Large intestine (tissue), 3 donors: ENCODE results near the gene CCL23. TPM values are rescaled to one million over a fixed set of nuclear protein-coding genes. Genes with fewer than 3 reads are reported as not detected.
A peak's percentile ranks its signal among the peaks of the same experiment; 100 is the strongest.
"Not testable (repeated sequence)": the region's sequence is repeated elsewhere in the genome, so short reads cannot be mapped to it uniquely, and the experiment has no call there.

ENCODE experiments used
- DNase-seq, 2 donors: peaks; one replicate each; pipeline versions ENCODE4 v3.0.0 to v3.0.0-alpha.2; 2013
- H3K27ac ChIP-seq: one replicate; pipeline ENCODE4 v1.5.1; 2013; ENCODE audit warnings: low read length
- H3K27me3 ChIP-seq: 2 replicates; pipeline ENCODE4 v1.6.1; 2013; ENCODE audit warnings: low read length; ENCODE audit not compliant: control insufficient read depth, insufficient read depth
- H3K36me3 ChIP-seq: 2 replicates; pipeline ENCODE4 v1.6.1; 2013; ENCODE audit warnings: low read length; ENCODE audit not compliant: control insufficient read depth, insufficient read depth
- H3K4me1 ChIP-seq: one replicate; pipeline ENCODE4 v1.6.1; 2013; ENCODE audit warnings: low read length; ENCODE audit not compliant: control insufficient read depth, insufficient read depth
- H3K4me3 ChIP-seq: one replicate; pipeline ENCODE4 v1.5.1; 2013; ENCODE audit warnings: low read length
- H3K9me3 ChIP-seq: one replicate; pipeline ENCODE4 v1.6.1; 2013; ENCODE audit warnings: mild to moderate bottlenecking, low read depth, low read length, moderate library complexity; ENCODE audit not compliant: control insufficient read depth
- WGBS: methylation state at CpG from one replicate; pipeline ENCODE4 v1.1.5; 2013; ENCODE audit warnings: low lambda C conversion rate; ENCODE audit not compliant: insufficient coverage; 5-methylcytosine and 5-hydroxymethylcytosine counted together
- polyA plus RNA-seq: library from polyadenylated mRNA; unstranded; fragments of 120-200 nt; gene quantifications from one replicate; pipeline ENCODE4 v1.2.1, GENCODE V29; 2013

Gene CCL23
- polyA plus RNA-seq, 1 donor: 1.2 TPM

DNA sequence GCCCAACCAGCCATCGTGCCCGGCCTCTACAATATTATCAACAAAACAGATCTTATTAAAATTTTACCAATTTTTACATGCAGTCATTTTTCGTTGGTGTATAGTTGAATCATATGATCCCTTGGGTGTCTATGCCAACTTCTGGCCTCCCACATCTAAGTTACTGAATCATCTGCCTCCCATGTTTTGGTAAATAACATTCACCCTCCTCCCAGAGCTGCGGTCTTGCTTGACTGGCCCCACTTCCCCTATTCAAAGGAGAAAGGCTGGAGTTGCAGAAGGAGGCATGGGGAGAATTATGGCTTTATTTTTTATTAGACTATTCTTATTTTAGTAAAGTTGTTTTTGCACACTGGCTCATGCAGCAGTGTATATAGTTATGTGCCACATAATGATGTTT lies 18.5 kb upstream of the CCL23 start:
- H3K27me3 ChIP-seq: no peaks in the 10 kb centered on the region
- DNase-seq: no peak
- no peak overlapping the region for H3K4me3 ChIP-seq
- H3K36me3 ChIP-seq: no peaks in the 10 kb centered on the region
- WGBS: no CpG with 5 or more reads among the region's 4 CpGs
- H3K9me3 ChIP-seq: no peaks in the 10 kb centered on the region
- H3K4me1 ChIP-seq: peaks cover 4% of the 10 kb centered on the region
- H3K27ac ChIP-seq: no peak overlapping the region

DNA sequence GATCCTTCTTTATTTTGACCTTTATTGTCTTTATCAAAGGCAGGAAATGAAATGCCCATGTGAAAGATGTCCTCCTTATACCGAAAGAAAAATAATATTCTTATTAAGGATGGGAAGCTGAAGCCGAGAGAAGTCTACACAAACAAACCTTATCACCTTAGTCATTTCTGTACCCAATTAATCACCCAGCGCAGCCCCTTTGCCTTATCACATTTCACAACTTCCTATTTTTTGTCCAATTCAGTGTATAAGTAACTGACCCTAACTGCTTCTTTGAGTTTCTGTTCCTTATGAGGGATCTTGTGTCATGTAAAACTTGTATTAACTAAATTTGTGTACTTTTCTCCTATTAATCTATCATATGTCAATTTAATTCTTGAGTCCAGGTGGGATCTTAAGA lies 16.4 kb upstream of the CCL23 start:
- Histone ChIP-seq H3K4me1 (peaks cover 14% of the 10 kb centered on the region), H3K4me3 (no peak overlapping the region), H3K27ac (no peak overlapping the region), H3K9me3 (no peaks in the 10 kb centered on the region), H3K27me3 (no peaks in the 10 kb centered on the region), H3K36me3 (no peaks in the 10 kb centered on the region)
- WGBS: no CpG with 5 or more reads among the region's 3 CpGs
- DNase-seq: no peak

DNA sequence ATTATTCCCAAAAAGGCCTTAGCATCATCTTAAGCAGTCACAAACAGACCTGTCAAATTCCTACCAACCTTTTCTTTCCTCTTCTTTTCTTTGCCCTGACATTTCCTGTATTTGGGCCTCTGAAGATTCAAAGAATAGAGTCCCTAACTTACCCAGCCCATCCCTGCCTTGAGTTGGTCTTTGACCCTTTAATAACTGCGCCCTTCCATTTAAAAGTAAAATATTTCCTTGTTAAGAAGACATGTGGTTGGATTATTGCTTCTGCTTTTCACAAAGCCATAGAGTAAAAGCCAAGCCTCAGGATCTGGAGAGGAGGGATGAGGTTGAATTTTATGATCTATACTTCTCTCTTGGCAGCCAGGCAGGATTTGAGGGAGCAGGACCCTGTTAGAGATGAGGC lies 13.2 kb upstream of the CCL23 start:
- Histone ChIP-seq H3K9me3 (no peaks in the 10 kb centered on the region), H3K4me3 (no peak overlapping the region), H3K36me3 (no peaks in the 10 kb centered on the region), H3K27ac (peak overlapping the region; percentile 50), H3K4me1 (peaks cover 14% of the 10 kb centered on the region), H3K27me3 (no peaks in the 10 kb centered on the region)
- no CpG with 5 or more reads among the region's 1 CpG for WGBS
- DNase-seq: peak; percentile 47 to 85

DNA sequence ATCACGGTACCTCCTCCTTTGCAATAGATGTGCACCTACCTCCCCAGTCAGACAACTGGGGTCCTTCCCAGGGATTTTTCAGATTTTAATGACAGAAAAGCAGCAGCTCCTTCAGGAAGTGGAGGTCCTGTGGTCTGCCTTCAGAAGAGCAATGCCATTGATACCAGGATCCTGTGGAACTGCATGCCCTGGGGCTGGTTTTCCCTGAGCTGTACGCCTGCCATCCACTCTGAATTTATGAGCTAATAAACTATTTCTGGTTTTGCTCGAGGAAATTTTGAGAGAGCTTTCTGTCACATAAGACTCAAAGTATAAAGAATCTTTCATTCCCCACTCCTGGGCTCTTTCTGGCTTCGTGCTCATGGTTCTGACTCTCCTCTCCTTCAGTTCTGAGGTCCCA lies 10.0 kb upstream of the CCL23 start:
- Histone ChIP-seq H3K27me3 (no peaks in the 10 kb centered on the region), H3K4me1 (peaks cover 14% of the 10 kb centered on the region), H3K4me3 (no peak overlapping the region), H3K9me3 (no peaks in the 10 kb centered on the region), H3K36me3 (no peaks in the 10 kb centered on the region), H3K27ac (no peak overlapping the region)
- DNase-seq: no peak
- whole genome bisulfite sequencing: 100% methylated on average over 1 of the region's 4 CpGs

DNA sequence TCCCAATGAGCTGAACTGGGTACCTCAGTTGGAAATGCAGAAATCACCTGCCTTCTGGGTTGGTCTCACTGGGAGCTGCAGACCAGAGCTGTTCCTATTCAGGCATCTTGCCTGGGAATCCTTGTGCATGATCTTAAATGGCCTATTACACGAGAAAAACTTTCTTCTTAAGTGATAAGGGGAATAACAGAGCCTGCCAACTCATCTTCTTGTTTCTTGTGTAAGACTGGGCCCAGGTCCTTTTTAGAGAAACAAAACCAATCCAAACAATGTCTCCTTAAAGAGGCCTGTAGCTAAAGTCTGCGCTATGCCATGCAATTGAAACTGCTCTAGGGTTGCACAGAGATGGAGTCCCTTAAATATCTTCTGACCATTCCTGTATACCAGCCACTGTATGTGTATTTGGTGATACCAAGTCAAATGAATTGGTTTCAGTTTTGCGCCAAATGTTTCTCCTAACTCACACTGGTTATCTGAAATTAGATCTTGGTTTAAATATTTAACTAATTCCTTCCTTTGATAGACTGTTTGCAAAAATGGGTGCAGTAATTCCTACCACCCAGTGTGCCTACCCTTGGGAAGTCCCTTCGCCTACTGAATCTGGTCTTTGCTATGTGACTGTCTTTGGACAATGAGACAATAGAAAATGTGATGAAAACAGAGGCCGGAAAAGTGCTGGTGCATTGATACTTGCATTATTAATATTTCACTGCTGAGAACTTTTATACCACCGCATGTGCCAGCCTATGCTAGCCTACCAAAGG lies 6.5 kb upstream of the CCL23 start:
- H3K27me3 ChIP-seq: no peaks in the 10 kb centered on the region
- no peak overlapping the region for H3K27ac ChIP-seq
- no peaks in the 10 kb centered on the region for H3K36me3 ChIP-seq
- no CpG with 5 or more reads among the region's 6 CpGs for WGBS
- no peak for DNase-seq
- no peaks in the 10 kb centered on the region for H3K4me1 ChIP-seq
- H3K9me3 ChIP-seq: no peaks in the 10 kb centered on the region
- H3K4me3 ChIP-seq: no peak overlapping the region

DNA sequence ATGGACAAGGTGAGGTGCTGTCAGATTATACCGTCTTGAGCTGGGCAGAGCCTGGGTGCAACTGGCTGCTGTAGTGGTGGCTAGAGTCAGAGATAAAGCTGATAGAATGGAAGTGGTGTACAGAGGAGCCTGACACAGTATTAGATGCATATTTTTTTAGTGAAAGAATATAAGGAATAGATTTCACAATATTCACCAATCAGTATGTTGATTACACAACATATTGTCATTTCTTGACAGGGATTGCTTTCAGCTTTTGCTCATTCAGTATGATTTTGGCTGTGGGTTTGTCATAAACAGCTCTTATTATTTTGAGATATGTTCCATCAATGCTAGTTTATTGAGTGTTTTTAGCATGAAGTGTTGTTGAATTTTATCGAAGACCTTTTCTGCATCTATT lies 1.7 kb upstream of the CCL23 start:
- no peak for DNase-seq
- H3K9me3 ChIP-seq: no peaks in the 10 kb centered on the region
- H3K36me3 ChIP-seq: no peaks in the 10 kb centered on the region
- no peak overlapping the region for H3K4me3 ChIP-seq
- WGBS: no CpG with 5 or more reads among the region's 2 CpGs
- H3K27ac ChIP-seq: no peak overlapping the region
- H3K27me3 ChIP-seq: no peaks in the 10 kb centered on the region
- H3K4me1 ChIP-seq: no peaks in the 10 kb centered on the region

DNA sequence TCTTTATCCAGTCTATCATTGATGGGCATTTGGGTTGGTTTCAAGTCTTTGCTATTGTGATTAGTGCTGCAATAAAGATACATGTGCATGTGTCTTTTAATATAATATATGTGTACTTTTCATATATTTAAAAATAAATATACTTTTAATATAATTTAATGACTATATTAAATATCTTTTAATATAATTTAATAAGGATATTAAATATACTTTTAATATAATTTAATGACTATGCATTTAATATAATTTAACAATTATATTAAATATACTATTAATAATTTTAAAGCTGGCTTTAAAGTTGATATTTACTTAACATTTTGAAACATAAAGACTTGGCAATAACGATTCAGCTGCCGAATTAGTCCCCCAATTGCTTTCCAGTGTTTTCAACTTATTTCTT lies 1.2 kb downstream of the CCL23 start:
- Histone ChIP-seq H3K9me3 (peaks cover 5% of the 10 kb centered on the region), H3K4me1 (no peaks in the 10 kb centered on the region), H3K27me3 (no peaks in the 10 kb centered on the region), H3K27ac (no peak overlapping the region), H3K36me3 (peaks cover 3% of the 10 kb centered on the region), H3K4me3 (no peak overlapping the region)
- no CpG with 5 or more reads among the region's 2 CpGs for WGBS
- no peak for DNase-seq

DNA sequence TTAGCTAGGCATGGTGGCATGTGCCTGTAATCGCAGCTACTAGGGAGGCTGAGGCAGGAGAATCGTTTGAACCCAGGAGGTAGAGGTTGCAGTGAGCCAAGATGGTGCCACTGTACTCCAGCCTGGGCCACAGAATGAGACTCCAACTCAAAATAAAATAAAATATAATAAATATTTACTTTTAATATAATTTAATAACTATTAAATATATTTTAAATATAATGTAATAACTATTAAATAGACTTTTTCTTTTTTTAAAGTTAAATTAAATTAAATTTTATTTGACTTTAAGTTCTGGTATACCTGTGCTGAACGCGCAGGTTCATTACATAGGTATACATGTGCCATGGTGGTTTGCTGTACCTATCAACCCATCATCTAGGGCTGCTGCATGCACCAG lies 1.9 kb downstream of the CCL23 start:
- H3K27ac ChIP-seq, H3K36me3 ChIP-seq: not testable (repeated sequence)

DNA sequence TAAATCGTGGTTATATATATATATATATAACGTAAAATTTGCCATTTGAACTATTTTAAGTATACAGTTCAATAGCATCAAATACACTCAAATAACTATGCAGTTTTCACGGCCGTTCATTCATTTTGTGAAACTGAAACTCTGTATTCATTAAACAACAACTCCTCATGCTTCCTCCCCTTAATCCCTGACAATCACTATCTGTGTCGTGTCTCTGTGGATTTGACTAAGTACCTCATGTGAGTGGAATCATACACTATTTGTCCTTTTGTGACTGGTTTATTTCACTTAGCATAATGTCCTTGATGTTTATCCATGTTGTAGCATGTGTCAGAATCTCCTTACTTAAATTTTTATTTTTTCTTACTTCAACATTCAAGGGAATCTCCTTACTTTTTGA lies 2.8 kb downstream of the CCL23 start:
- Histone ChIP-seq H3K9me3 (peaks cover 8% of the 10 kb centered on the region), H3K27me3 (no peaks in the 10 kb centered on the region), H3K27ac (no peak overlapping the region), H3K4me1 (no peaks in the 10 kb centered on the region), H3K36me3 (peaks cover 4% of the 10 kb centered on the region), H3K4me3 (no peak overlapping the region)
- no peak for DNase-seq
- no CpG with 5 or more reads among the region's 5 CpGs for WGBS

More for the DNA sequence above, 1.9 kb downstream of the CCL23 start:
- WGBS: no CpG with 5 or more reads among the region's 4 CpGs
- H3K4me3 ChIP-seq, DNase-seq, H3K9me3 ChIP-seq, H3K4me1 ChIP-seq, H3K27me3 ChIP-seq: not testable (repeated sequence)

DNA sequence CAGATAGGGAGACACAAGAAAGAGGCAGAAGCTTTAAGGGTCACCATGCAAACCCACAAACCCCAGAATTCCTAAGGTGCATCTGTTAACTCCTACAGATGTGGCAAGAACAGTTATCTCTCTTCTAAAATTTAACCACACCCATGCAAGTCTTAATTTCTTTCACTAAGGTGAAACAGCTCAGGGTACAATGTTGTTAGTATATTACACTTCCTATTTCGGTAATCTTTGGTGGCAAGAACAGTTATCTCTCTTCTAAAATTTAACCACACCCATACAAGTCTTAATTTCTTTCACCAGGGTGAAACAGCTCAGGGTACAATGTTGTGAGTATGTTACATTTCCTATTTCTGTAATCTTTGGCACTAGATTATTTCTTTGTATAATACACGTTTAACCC lies 6.6 kb downstream of the CCL23 start:
- no peaks in the 10 kb centered on the region for H3K27me3 ChIP-seq
- H3K27ac ChIP-seq: no peak overlapping the region
- no CpG with 5 or more reads among the region's 2 CpGs for WGBS
- no peak overlapping the region for H3K4me3 ChIP-seq
- H3K36me3 ChIP-seq: peaks cover 4% of the 10 kb centered on the region
- DNase-seq: no peak
- H3K4me1 ChIP-seq: no peaks in the 10 kb centered on the region
- H3K9me3 ChIP-seq: peaks cover 19% of the 10 kb centered on the region

DNA sequence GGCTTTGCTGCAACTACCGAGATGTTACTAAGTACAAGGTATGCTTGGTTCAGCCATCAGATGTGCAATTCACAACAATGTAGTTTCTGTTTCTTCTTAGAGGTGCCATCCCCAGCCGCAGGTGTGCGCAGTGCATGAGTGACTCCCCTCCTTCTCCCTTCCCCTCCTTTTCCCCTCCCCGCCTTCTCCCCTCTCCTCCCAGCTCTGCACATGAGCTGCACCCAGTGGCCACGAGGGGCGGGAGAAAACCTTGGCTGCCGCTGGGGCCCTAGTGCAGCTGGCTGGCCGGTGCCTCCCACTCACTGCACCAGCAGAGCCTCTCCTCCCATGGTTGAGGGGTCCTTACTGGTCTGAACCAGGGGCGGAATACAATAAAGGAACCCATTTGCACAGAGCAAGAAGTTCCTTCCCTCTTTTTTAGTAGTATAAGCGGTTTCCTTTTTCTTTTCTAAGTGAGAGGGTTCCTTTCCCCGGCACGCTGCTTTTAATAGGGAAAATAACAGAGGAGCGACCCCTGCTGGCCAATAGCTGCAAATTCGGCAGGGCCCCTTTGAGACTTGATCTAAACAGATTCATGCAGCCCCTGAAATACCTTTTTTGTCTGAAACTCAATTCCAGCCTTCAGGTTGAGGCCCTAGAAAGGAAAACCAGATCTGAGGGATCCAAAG lies 8.6 kb downstream of the CCL23 start:
- Histone ChIP-seq H3K4me3 (no peak overlapping the region), H3K9me3 (peaks cover 19% of the 10 kb centered on the region), H3K27ac (no peak overlapping the region), H3K27me3 (no peaks in the 10 kb centered on the region), H3K36me3 (peaks cover 4% of the 10 kb centered on the region), H3K4me1 (peaks cover 4% of the 10 kb centered on the region)
- WGBS: 100% methylated on average over 1 of the region's 14 CpGs
- DNase-seq: no peak
